ENCODE results near the gene EPHA3. TPM values are rescaled to one million over a fixed set of nuclear protein-coding genes. Genes with fewer than 3 reads are reported as not detected.

EPHA3 gene
- total and polyA plus RNA-seq, 9 of the 15 experiments (the other 6 are each of a cell fraction or from before 2014, with no cell fraction given) = not detected

GRCh38 chr3:89138048-89138447 is 30.6 kb downstream of the EPHA3 start:
- intact Hi-C loops (cut with micrococcal nuclease) = no loop called here
- BruUV-seq (replicated peaks) = no TSS peak
- Histone ChIP-seq H3K4me2 (ENCODE audit: insufficient read depth, low read length) (no peak overlapping the region), H3K4me3 (no peak overlapping the region), H3K79me2 (ENCODE audit: control insufficient read depth, insufficient read depth, low read length) (no peaks in the 10 kb centered on the region), H2AFZ (ENCODE audit: low read depth, low read length) (no peak overlapping the region), H3K4me1 (replicated peaks in 1 of 2; ENCODE audit: control insufficient read depth in 2 of 2, insufficient read depth in 2 of 2, low read length in 2 of 2) (no peaks in the 10 kb centered on the region), H3K9me3 (replicated peaks; ENCODE audit: control insufficient read depth, insufficient read depth, low read depth, low read length) (no peaks in the 10 kb centered on the region), H3K9me1 (ENCODE audit: control insufficient read depth, insufficient read depth, low read length) (no peaks in the 10 kb centered on the region), H3K9ac (ENCODE audit: insufficient read depth in 1 of 2, low read depth in 2 of 2, low read length in 2 of 2) (no peak overlapping the region), H3K36me3 (ENCODE audit: control insufficient read depth, insufficient read depth, low read length) (no peaks in the 10 kb centered on the region), H3K27me3 (ENCODE audit: control insufficient read depth in 2 of 2, insufficient read depth in 2 of 2, low read length in 2 of 2) (no peaks in the 10 kb centered on the region), H3K27ac (ENCODE audit: extremely low read depth, low read depth, low read length) (no peak overlapping the region), H4K20me1 (replicated peaks; ENCODE audit: control insufficient read depth, insufficient read depth, low read length) (no peaks in the 10 kb centered on the region)
- FAIRE-seq (no peak), ATAC-seq (no peak), DNase-seq (ENCODE audit: extremely low read depth in 1 of 4, low spot score in 3 of 4) (no peak)
- in situ Hi-C loops (cut with MboI) = no loop called here
- ChIA-PET POLR2A (no interaction called here), CTCF (ENCODE audit: low intra/inter-chr PET ratio) (no interaction called here)
- WGBS (ENCODE audit: insufficient coverage, low coverage, missing lambda C conversion rate) = 0% methylated on average over 2 of the region's 2 CpGs
- TF ChIP-seq MLLT1 (IDR thresholded peaks at IDR 0.05) = no peak
- TF ChIP-seq ZEB2 (IDR thresholded peaks at IDR 0.05) = no peak
- TF ChIP-seq SFPQ (IDR thresholded peaks at IDR 0.05; ENCODE audit: low read depth, low read length) = no peak
- TF ChIP-seq ZNF75A (CRISPR knock-in tag; IDR thresholded peaks at IDR 0.05) = no peak
- no peak for TF ChIP-seq FOXO4 (CRISPR knock-in tag; IDR thresholded peaks at IDR 0.05)
- no peak for TF ChIP-seq FIP1L1 (IDR thresholded peaks at IDR 0.05; ENCODE audit: low read depth, low read length, poor library complexity, severe bottlenecking)
- TF ChIP-seq ZNF655 (CRISPR knock-in tag; IDR thresholded peaks at IDR 0.05) = no peak
- no peak for TF ChIP-seq AFF4 (CRISPR knock-in tag; IDR thresholded peaks at IDR 0.05)
- no peak for TF ChIP-seq GATAD2A (IDR thresholded peaks at IDR 0.05)
- no peak for TF ChIP-seq OTX1 (CRISPR knock-in tag; IDR thresholded peaks at IDR 0.05)
- TF ChIP-seq HMGXB4 (CRISPR knock-in tag; IDR thresholded peaks at IDR 0.05) = no peak

All from K562 (cell line).